CD14-positive monocyte (primary cell): ENCODE data around the gene FOXN4. TPM values are rescaled to one million over a fixed set of nuclear protein-coding genes. Genes with fewer than 3 reads are reported as not detected.

ENCODE experiments used
- DNase-seq, 3 donors: peaks; one replicate each; pipeline ENCODE4 v3.0.0-alpha.2; 2011 to 2022
- H2AFZ ChIP-seq: 2 replicates; pipeline ENCODE4 v1.6.0; 2012; ENCODE audit warnings: mild to moderate bottlenecking, low read depth, low read length, inconsistent platforms; ENCODE audit not compliant: insufficient read depth, poor library complexity, severe bottlenecking
- H3K27ac ChIP-seq, 2 donors: 1 replicate in 1 of 2; 2 replicates in 1 of 2; pipeline ENCODE4 v1.5.1; 2012 to 2013; ENCODE audit warnings: low read length in 2 of 2, control low read depth in 1 of 2, inconsistent platforms in 1 of 2, low read depth in 1 of 2, mild to moderate bottlenecking in 1 of 2
- H3K27me3 ChIP-seq, 2 donors: one replicate each; pipeline versions ENCODE4 v1.6.0 to v1.6.1; 2011 to 2013; ENCODE audit warnings: low read length in 2 of 2; ENCODE audit not compliant: control insufficient read depth in 2 of 2, insufficient read depth in 2 of 2
- H3K36me3 ChIP-seq, 2 donors: replicated peaks in 1 of 2; 1 replicate in 1 of 2; 2 replicates in 1 of 2; pipeline versions ENCODE4 v1.5.1 to v1.6.1; 2012 to 2013; ENCODE audit warnings: low read length in 2 of 2, control low read depth in 1 of 2, inconsistent platforms in 1 of 2, mild to moderate bottlenecking in 1 of 2; ENCODE audit not compliant: insufficient read depth in 2 of 2, control insufficient read depth in 1 of 2
- H3K4me1 ChIP-seq, 2 donors: 1 replicate in 1 of 2; 2 replicates in 1 of 2; pipeline versions ENCODE4 v1.5.1 to v1.6.1; 2012 to 2013; ENCODE audit warnings: low read length in 2 of 2, control low read depth in 1 of 2, inconsistent platforms in 1 of 2, mild to moderate bottlenecking in 1 of 2, moderate library complexity in 1 of 2; ENCODE audit not compliant: insufficient read depth in 2 of 2, control insufficient read depth in 1 of 2
- H3K4me2 ChIP-seq: replicated peaks from 2 replicates; pipeline ENCODE3; 2012; ENCODE audit warnings: low read length, moderate library complexity, mild to moderate bottlenecking; ENCODE audit not compliant: poor library complexity, severe bottlenecking; ENCODE audit errors: extremely low read depth
- H3K4me3 ChIP-seq, 3 experiments: fragments of 200-600 bp in 1 of 3; sonication (generic) in 1 of 3; replicated peaks in 1 of 3; 1 replicate in 2 of 3; 2 replicates in 1 of 3; pipeline ENCODE4 v1.5.1; 2011 to 2013; ENCODE audit warnings: low read length in 3 of 3, mild to moderate bottlenecking in 3 of 3, control low read depth in 2 of 3, low read depth in 2 of 3, inconsistent platforms in 1 of 3, moderate library complexity in 1 of 3
- H3K79me2 ChIP-seq: 2 replicates; pipeline ENCODE4 v1.6.0; 2012; ENCODE audit warnings: mild to moderate bottlenecking, control low read depth, inconsistent platforms, low read length, moderate library complexity; ENCODE audit not compliant: insufficient read depth
- H3K9ac ChIP-seq: 2 replicates; pipeline ENCODE4 v1.6.0; 2017; ENCODE audit warnings: low read length, mild to moderate bottlenecking; ENCODE audit not compliant: insufficient read depth, poor library complexity, severe bottlenecking
- H3K9me3 ChIP-seq, 2 donors: replicated peaks in 1 of 2; 1 replicate in 1 of 2; 2 replicates in 1 of 2; pipeline versions ENCODE4 v1.5.1 to v1.6.1; 2012 to 2013; ENCODE audit warnings: low read length in 2 of 2, control low read depth in 1 of 2; ENCODE audit not compliant: control insufficient read depth in 1 of 2, insufficient read depth in 1 of 2
- H4K20me1 ChIP-seq: 2 replicates; pipeline ENCODE4 v1.6.0; 2012; ENCODE audit warnings: mild to moderate bottlenecking, low read length, control low read depth, moderate library complexity; ENCODE audit not compliant: insufficient read depth
- H3K27ac Mint-ChIP-seq, 7 donors: one replicate each; pipeline ENCODE4 v1.8.0; 2020; ENCODE audit warnings: mild to moderate bottlenecking in 7 of 7, mixed read lengths in 7 of 7, moderate library complexity in 6 of 7, inconsistent platforms in 2 of 7
- H3K27me3 Mint-ChIP-seq, 3 donors: one replicate each; pipeline ENCODE4 v1.8.0; 2021 to 2022; ENCODE audit warnings: low read depth in 3 of 3, mild to moderate bottlenecking in 3 of 3, mixed read lengths in 3 of 3, moderate library complexity in 3 of 3, inconsistent platforms in 1 of 3
- H3K36me3 Mint-ChIP-seq, 2 donors: one replicate each; pipeline ENCODE4 v1.8.0; 2020; ENCODE audit warnings: mixed read lengths in 2 of 2, inconsistent platforms in 1 of 2, mild to moderate bottlenecking in 1 of 2
- H3K4me1 Mint-ChIP-seq: one replicate; pipeline ENCODE4 v1.8.0; 2020; ENCODE audit warnings: mild to moderate bottlenecking, mixed read lengths
- H3K4me3 Mint-ChIP-seq, 2 donors: one replicate each; pipeline ENCODE4 v1.8.0; 2020; ENCODE audit warnings: mild to moderate bottlenecking in 2 of 2, mixed read lengths in 2 of 2, moderate library complexity in 1 of 2
- H3K9me3 Mint-ChIP-seq, 7 donors: one replicate each; pipeline ENCODE4 v1.8.0; 2020 to 2022; ENCODE audit warnings: mixed read lengths in 7 of 7, mild to moderate bottlenecking in 6 of 7, moderate library complexity in 6 of 7, inconsistent platforms in 2 of 7
- WGBS: methylation state at CpG from one replicate; pipeline ENCODE4 v1.1.5; 2013; ENCODE audit warnings: missing lambda C conversion rate; ENCODE audit not compliant: insufficient coverage; 5-methylcytosine and 5-hydroxymethylcytosine counted together
- intact Hi-C, 2 donors: fragments of 100-400 bp; cut with micrococcal nuclease; formaldehyde crosslinking; loops; one replicate each; pipeline versions ENCODE4 v1.15.0 to v1.15.1; 2023
- polyA plus RNA-seq, 3 donors: library from polyadenylated mRNA; depleted of rRNA in 1 of 3; unstranded in 2 of 3; stranded (reverse) in 1 of 3; fragments of 300-500 nt in 2 of 3; fragments of >200 nt in 1 of 3; fragmentation: Illumina TruSeq in 2 of 3; gene quantifications; 1 replicate in 2 of 3; 2 replicates in 1 of 3; pipeline ENCODE4 v1.2.3, GENCODE V29; 2012 to 2021
- TF ChIP-seq, protein P1 (sequence below): fragments of 200-600 bp; IDR thresholded peaks from one replicate; pipeline ENCODE4 v1.8.0; 2022; ENCODE audit warnings: antibody characterized with exemption, mild to moderate bottlenecking

The FOXN4 gene
- polyA plus RNA-seq, 3 donors, result not detected

DNA sequence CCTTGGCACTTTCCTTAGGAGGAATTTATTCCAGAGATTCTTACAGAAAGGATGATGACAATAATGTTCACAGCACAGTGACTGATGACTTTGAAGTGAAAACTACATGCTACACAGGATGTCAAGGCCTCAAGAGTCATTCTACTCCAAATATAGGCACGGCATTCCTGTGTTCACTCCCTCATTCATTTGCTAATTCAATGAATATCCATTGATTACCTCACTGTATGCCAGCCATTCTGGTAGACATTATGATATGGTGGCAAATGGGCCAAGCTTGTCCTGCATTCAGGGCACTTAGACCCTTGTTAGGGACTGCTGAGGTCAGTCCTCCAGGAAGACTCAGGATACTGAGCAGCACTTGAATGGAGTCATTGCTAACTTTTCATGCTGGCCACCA is 48.0 kb downstream of the FOXN4 start:
- no peak overlapping the region for H3K4me3 ChIP-seq
- no peak for DNase-seq
- no peaks in the 10 kb centered on the region for H3K27me3 ChIP-seq
- no peaks in the 10 kb centered on the region for H3K79me2 ChIP-seq
- H3K4me1 ChIP-seq, result no peaks in the 10 kb centered on the region
- H3K36me3 ChIP-seq, result peaks cover 0 to 6% of the 10 kb centered on the region in 2 donors
- Mint-ChIP-seq H3K36me3 (peaks cover 0 to 12% of the 10 kb centered on the region in 2 donors), H3K27ac (peak overlapping the region in 1 of 7 donors; percentile 24), H3K4me1 (no peaks in the 10 kb centered on the region), H3K27me3 (peaks cover 0 to 2% (median 0%) of the 10 kb centered on the region in 3 donors), H3K4me3 (no peak overlapping the region), H3K9me3 (peaks cover 0 to 4% (median 0%) of the 10 kb centered on the region in 7 donors)
- H3K9ac ChIP-seq, result no peak overlapping the region
- H3K27ac ChIP-seq, result no peak overlapping the region
- H2AFZ ChIP-seq, result no peak overlapping the region
- intact Hi-C loops, result no loop called here
- H3K9me3 ChIP-seq, result no peaks in the 10 kb centered on the region
- no peak overlapping the region for H3K4me2 ChIP-seq
- TF ChIP-seq, protein P1, sequence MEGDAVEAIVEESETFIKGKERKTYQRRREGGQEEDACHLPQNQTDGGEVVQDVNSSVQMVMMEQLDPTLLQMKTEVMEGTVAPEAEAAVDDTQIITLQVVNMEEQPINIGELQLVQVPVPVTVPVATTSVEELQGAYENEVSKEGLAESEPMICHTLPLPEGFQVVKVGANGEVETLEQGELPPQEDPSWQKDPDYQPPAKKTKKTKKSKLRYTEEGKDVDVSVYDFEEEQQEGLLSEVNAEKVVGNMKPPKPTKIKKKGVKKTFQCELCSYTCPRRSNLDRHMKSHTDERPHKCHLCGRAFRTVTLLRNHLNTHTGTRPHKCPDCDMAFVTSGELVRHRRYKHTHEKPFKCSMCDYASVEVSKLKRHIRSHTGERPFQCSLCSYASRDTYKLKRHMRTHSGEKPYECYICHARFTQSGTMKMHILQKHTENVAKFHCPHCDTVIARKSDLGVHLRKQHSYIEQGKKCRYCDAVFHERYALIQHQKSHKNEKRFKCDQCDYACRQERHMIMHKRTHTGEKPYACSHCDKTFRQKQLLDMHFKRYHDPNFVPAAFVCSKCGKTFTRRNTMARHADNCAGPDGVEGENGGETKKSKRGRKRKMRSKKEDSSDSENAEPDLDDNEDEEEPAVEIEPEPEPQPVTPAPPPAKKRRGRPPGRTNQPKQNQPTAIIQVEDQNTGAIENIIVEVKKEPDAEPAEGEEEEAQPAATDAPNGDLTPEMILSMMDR, result no peak
- no peaks in the 10 kb centered on the region for H4K20me1 ChIP-seq
- WGBS, result no CpG with 5 or more reads among the region's 1 CpG

DNA sequence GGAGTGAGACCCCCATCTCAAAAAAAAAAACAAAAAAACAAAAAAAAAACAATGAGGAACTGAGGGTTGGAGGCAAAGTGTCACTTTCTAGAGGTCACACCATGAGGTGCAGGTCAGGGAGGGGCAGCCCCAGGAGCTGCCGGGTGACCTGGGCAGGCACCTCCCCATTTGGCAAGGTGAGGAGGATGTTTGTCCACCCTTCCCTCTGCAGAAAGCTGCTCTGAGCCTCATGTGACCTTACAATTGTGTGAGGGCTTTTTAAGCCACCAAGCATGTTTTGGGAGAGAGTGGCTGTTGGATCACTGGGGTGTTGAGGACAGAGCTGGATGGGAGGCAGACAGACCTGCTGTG is 49.6 kb downstream of the FOXN4 start:
- H3K36me3 Mint-ChIP-seq, result peaks cover 2 to 8% of the 10 kb centered on the region in 2 donors
- H3K27ac Mint-ChIP-seq, result no peak overlapping the region
- H3K4me1 Mint-ChIP-seq, result no peaks in the 10 kb centered on the region
- Histone ChIP-seq H3K27ac (no peak overlapping the region), H3K4me2 (no peak overlapping the region), H3K27me3 (no peaks in the 10 kb centered on the region), H2AFZ (no peak overlapping the region), H3K4me3 (no peak overlapping the region), H3K36me3 (no peaks in the 10 kb centered on the region), H3K79me2 (no peaks in the 10 kb centered on the region), H4K20me1 (no peaks in the 10 kb centered on the region), H3K9ac (no peak overlapping the region), H3K4me1 (no peaks in the 10 kb centered on the region), H3K9me3 (no peaks in the 10 kb centered on the region)
- 88% methylated on average over 1 of the region's 1 CpG for WGBS
- no peak overlapping the region for H3K4me3 Mint-ChIP-seq
- H3K27me3 Mint-ChIP-seq, result peaks cover 0 to 2% (median 0%) of the 10 kb centered on the region in 3 donors
- DNase-seq, result no peak
- peaks cover 0 to 4% (median 0%) of the 10 kb centered on the region in 7 donors for H3K9me3 Mint-ChIP-seq
- intact Hi-C loops, result no loop called here
- TF ChIP-seq, protein P1, result no peak
